NCI-H2107 (cell line): ENCODE measurements around the gene AR.
"Not testable (repeated sequence)": the region's sequence is repeated elsewhere in the genome, so short reads cannot be mapped to it uniquely, and the experiment has no call there.

Source experiments
- DNase-seq: peaks from one replicate; lab custom pipeline; 2025; lab: John Stamatoyannopoulos, UW

The AR gene

GRCh38 chrX:67568769-67569168, 24.9 kb downstream of the AR start:
- no peak for DNase-seq

GRCh38 chrX:67570839-67571238, 27.0 kb downstream of the AR start:
- no peak for DNase-seq

DNA sequence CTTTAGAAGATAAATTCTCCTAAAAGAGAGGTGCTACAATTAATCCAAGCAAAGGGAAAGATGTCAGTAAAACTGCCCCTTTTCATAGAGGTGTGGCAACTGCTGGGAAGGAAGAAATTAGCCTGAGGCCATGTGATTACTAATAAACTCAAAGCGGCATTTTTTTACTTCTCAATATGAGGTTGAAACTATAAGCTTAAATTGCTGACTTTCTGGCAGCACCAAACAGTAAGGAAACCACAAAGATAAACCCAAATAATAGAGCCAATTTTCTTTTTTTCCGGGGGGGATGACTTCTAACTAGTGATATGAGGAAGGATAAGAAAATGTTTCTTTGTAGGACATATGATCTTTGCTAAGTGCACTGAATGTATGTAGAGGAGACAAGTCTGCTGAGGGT, 30.9 kb downstream of the AR start:
- DNase-seq = no peak

DNA sequence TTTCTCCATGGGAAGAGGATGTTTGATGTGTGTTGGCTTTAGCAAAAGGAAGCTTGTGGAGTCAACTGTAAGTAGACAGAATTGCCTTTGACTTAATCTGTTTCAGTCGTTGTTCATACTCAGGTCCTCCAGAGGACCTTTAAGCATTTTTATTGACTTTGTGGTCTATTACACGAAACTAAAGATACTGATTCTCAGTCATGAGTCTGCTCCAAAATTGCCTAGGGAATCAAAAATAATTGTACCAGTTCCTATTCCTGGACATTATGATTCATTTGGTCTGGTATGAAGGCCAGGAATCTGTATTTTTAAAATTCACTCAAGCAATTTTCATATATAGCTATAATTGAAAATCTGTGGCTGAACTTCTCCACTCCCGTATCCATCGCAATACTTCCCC, 38.6 kb downstream of the AR start:
- DNase-seq = no peak

DNA sequence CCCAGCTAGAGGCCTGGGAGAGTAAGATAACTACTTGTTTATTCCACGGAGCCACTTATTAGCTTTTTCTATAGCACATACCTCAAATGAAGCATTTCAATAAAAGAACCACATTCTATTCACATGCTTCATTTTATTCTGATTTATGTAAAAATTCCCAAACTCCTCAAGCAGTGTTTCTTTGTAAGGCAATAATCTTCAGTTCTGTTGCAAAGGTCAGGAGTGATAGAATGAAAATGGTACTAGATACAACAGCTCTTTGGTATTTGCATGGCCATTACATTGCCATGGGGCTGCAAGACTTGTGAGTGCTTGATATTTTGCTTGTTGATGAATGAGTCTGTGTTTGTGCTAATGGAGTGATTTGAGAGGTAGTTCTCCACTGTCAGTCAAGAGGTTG, 39.4 kb downstream of the AR start:
- DNase-seq = no peak

DNA sequence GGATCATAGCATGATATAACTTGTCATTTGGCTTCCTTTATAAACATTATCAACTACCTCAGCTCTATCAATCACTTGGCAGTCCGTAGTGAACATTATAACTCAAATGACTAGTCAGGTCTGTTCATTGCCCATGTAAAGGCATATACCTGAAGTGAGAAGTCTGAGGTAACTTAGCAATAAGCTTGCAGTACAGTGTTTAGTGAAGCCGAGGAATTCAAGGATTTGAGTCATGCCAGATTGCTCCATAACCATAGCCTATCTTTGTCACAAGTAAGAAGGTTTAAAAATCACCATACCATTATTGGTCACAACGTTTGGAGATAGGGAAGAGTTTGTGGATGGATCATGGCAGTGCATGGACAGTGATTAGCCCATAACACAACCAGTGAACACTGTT, 41.6 kb downstream of the AR start:
- DNase-seq = no peak

DNA sequence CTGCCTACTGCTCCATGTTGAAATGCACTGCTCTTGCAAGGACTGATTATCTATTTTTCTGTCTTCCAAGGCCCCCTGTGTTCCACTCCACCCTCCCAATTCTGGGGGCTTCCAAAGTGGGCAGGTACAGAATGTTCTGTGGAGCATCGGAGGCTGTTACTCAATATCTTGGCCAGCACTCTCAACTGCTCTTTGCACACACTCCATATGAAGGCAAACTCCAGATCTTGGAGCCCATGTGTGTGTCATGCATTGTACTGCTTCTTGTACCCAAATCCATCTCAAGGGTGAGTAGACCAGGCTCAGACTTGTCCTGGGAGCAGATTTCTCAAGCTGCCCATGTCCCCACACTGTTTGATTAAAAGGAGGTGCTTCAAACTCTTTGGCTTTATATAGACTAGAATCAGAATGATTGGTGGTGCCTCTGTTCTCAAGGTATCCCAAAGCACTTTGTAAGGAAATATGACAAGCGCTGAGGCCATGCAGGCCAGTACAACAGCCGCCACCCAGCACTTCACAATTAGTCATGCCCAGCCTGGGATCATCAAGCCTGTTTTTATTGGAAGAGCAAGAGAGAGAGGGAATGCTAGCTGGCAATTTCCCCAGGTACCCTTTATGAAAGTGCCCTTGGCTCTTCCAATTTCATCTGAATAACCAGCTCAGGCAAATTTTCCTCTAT, 44.3 kb downstream of the AR start:
- no peak for DNase-seq

DNA sequence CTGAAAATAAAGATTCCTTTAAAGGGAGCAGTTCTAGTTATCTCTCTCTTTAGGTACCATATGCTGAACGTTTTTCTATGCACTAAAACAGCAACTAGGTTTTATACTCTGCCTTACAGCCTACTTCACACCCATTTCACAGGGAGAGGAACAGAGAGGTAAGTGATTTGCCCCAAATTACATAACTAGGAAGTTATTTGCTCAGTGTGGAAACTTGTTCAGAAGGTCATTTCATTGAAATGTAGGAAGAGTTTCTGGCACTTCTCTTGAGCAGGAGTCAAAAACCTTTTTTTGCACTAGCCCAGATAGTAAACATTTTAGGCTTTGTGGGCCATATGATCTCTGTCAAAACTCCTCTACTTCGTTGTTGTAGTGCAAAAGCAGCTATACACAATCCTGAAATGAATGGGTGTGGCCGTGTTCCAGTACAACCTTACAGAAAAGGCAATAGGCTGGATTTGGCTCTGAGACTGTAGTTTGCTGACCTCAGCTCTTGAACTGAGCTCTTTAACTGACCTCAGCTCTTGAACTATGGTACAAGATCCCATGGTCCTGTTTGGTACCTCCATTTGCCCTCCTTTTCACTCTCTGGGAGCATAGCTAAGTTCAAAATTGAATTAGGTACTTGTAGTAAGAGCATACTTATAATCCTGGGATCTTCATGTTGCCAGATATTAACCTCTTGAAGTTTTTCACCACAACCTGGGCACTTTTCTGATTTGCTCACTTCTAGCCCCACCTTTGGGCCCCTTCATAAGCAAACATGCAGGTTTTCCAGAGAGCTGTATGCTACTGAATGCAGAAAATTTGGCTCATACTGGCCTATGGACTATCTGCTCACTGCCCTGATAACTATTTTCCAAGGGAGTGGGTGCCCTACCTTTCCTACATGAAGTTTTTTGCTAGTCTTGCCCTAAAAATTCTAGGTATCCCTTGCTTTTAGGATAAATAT, 53.3 kb downstream of the AR start:
- no peak for DNase-seq

- DNase-seq = no peak
Measured at GRCh38 chrX:67599532-67599931, 55.7 kb downstream of the AR start.

GRCh38 chrX:67601771-67602170, 58.0 kb downstream of the AR start:
- DNase-seq = no peak

GRCh38 chrX:67604979-67605703, 61.3 kb downstream of the AR start:
- no peak for DNase-seq

DNA sequence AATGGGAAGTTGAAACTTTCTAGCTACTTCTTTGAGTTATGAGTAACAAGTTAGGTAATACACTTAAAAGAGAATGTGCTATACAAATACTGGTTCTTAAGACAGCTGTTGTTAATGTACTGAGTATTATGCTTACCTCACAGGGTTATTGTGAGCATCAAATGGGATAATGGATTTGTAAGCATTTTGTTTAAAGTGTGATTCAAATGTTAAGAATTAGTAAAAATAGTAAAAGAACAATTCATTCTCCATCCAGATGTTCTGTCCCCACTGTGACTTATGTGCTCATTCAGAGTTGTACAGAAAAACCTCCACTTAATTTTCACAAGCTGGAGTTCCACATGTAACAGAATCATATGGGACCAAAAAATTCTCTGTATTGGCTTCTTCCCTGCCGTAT, 63.6 kb downstream of the AR start:
- no peak for DNase-seq

- DNase-seq = no peak
Measured at GRCh38 chrX:67610282-67610681, 66.5 kb downstream of the AR start.

- no peak for DNase-seq
Measured at GRCh38 chrX:67612231-67612630, 68.4 kb downstream of the AR start.

DNA sequence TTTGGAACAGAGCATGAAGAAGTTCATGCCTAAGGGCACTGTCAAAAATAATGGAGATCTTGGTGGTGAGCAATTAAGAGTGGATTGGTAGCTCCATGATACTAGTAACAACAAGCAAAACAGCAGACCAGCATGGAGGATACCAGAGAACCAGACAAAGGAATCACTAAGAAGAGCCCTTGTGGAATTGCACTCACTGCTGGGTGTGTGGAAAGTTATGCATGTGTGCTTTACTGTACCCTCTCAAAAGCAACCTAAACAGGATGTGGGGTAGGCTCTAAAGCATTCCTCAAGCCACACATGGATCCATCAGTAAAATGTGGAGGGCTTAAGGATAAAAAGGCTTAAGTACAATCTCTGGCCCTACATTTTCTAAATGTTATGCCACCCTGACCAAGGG, 69.5 kb downstream of the AR start:
- no peak for DNase-seq

DNA sequence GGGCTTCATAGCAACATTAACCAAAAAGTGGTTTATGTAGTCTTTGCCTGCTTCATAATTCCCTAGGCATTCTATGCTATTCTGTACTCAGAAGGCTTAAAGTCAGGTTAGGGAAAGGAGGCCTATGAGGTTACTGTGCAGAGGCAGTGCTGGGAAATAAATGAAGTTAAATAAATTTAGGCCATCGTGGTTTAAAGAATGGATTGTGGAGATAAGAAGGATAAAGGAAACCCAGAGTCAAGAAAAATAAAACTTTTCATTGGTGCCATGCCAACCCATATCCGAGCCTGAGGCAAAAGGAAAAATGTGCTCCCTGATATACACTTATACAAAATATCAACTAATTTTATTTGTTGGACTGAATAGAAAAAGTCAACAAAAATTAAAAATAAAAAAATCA, 70.2 kb downstream of the AR start:
- no peak for DNase-seq

DNA sequence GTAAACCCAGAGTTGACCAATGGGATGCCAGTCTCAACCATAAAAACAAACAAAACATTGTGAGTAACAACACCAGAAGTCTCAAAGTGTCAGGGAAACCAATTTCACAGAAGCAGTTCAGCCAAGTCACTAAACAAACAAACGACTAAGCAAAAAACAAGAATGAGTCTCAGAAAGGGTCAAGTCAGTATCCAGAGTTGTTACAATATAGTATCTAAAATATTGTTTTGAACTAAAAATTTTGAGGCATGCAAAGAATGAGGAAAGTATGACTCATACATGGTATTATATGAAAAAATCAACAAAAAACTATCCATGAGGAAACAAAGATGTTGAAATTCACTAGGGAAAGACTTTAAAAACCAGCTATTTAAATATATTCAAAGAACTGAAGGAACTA, 70.6 kb downstream of the AR start:
- no peak for DNase-seq

- DNase-seq = no peak
Measured at GRCh38 chrX:67619253-67619652, 75.4 kb downstream of the AR start.

- DNase-seq = no peak
Measured at GRCh38 chrX:67622053-67622585, 78.3 kb downstream of the AR start.

DNA sequence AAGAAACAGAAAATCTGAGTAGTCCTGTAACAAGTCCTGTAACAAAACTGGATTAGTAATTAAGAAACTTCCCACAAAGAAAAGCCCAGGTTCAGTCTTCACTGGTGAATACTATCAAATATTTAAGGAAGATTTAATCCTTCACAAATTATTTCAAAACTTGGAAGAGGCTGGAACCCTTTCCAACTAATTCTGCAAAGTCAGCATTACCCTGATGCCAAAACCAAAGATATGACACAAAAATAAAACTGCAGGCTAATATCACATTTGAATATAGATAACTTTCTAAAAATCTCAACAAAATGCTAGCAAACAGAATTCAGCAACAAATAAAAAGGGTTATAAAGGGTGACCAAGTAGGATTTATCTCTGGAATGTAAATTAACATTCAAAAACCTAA, 80.5 kb downstream of the AR start:
- DNase-seq = no peak

GRCh38 chrX:67635424-67635823, 91.6 kb downstream of the AR start:
- no peak for DNase-seq

DNA sequence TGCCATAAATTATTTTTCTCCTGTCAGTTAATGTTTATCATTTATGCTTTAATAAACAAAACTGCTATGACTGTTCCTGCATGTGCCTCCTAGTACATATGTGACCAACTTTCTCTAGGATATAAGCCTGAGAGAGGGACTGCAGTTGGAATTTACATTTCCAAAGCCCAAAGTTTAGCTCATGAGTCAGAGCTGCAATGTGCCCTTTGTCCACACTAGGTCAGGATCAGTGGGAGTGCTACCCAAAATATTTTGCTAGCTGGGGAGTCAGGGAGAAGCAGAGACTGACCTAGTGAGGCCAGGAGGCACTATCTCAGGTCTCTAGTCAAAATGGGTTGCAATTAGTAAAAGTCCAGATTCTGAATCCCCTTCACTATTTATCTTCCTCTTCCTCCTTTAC, 92.7 kb downstream of the AR start:
- DNase-seq = no peak

GRCh38 chrX:67637293-67637692, 93.5 kb downstream of the AR start:
- not testable (repeated sequence) for DNase-seq
